H9 (cell line): ENCODE measurements around the gene TNIK. TPM values are rescaled to one million over a fixed set of nuclear protein-coding genes. Genes with fewer than 3 reads are reported as not detected.

Experiments used
- DNase-seq: peaks from one replicate; pipeline ENCODE4 v3.0.0-alpha.2; 2017
- H2AFZ ChIP-seq: one replicate; pipeline ENCODE4 v1.6.1; 2013; ENCODE audit warnings: mild to moderate bottlenecking, low read length, control low read depth, moderate library complexity
- H2AK5ac ChIP-seq: 2 replicates; pipeline ENCODE4 v1.6.1; 2013; ENCODE audit warnings: low read length, control low read depth, mixed read lengths; ENCODE audit not compliant: insufficient read length
- H2BK120ac ChIP-seq: one replicate; pipeline ENCODE4 v1.6.1; 2013; ENCODE audit warnings: low read depth, mild to moderate bottlenecking, low read length, control low read depth, inconsistent platforms; ENCODE audit not compliant: poor library complexity, severe bottlenecking
- H2BK12ac ChIP-seq: 2 replicates; pipeline ENCODE4 v1.6.1; 2013; ENCODE audit warnings: low read length, control low read depth, mixed read lengths, low read depth; ENCODE audit not compliant: insufficient read length
- H2BK15ac ChIP-seq: 2 replicates; pipeline ENCODE4 v1.6.1; 2013; ENCODE audit warnings: low read depth, low read length, control low read depth
- H2BK20ac ChIP-seq: one replicate; pipeline ENCODE4 v1.6.1; 2013; ENCODE audit warnings: low read depth, mild to moderate bottlenecking, low read length, control low read depth, inconsistent platforms; ENCODE audit not compliant: poor library complexity, severe bottlenecking
- H2BK5ac ChIP-seq: 2 replicates; pipeline ENCODE4 v1.6.1; 2013; ENCODE audit warnings: low read length, control low read depth, mixed read lengths; ENCODE audit not compliant: insufficient read length
- H3K14ac ChIP-seq: 2 replicates; pipeline ENCODE4 v1.6.1; 2013; ENCODE audit warnings: low read length, control low read depth; ENCODE audit not compliant: insufficient read depth
- H3K18ac ChIP-seq: 2 replicates; pipeline ENCODE4 v1.6.1; 2013; ENCODE audit warnings: low read depth, mild to moderate bottlenecking, mixed read lengths, low read length, control low read depth; ENCODE audit not compliant: insufficient read length
- H3K23ac ChIP-seq: 2 replicates; pipeline ENCODE4 v1.6.1; 2013; ENCODE audit warnings: low read length, control low read depth, mixed read lengths, low read depth; ENCODE audit not compliant: insufficient read length
- H3K23me2 ChIP-seq: 2 replicates; pipeline ENCODE4 v1.6.1; 2013; ENCODE audit warnings: low read depth, mild to moderate bottlenecking, mixed read lengths, low read length, control low read depth; ENCODE audit not compliant: insufficient read length, poor library complexity, severe bottlenecking
- H3K27ac ChIP-seq: 2 replicates; pipeline ENCODE4 v1.5.1; 2013; ENCODE audit warnings: low read length, control low read depth, mixed read lengths, low read depth; ENCODE audit not compliant: insufficient read length
- H3K27me3 ChIP-seq: 2 replicates; pipeline ENCODE4 v1.6.1; 2013; ENCODE audit warnings: low read length, control low read depth, inconsistent platforms; ENCODE audit not compliant: insufficient read depth
- H3K4ac ChIP-seq: 2 replicates; pipeline ENCODE4 v1.6.1; 2013; ENCODE audit warnings: low read depth, mild to moderate bottlenecking, control low read depth, inconsistent platforms, low read length, moderate library complexity
- H3K4me1 ChIP-seq: 2 replicates; pipeline ENCODE4 v1.6.1; 2013; ENCODE audit warnings: low read length, control low read depth, inconsistent platforms; ENCODE audit not compliant: insufficient read depth
- H3K4me2 ChIP-seq: 2 replicates; pipeline ENCODE4 v1.6.1; 2013; ENCODE audit warnings: low read length, control low read depth, mixed read lengths; ENCODE audit not compliant: insufficient read length, insufficient read depth
- H3K56ac ChIP-seq: 2 replicates; pipeline ENCODE4 v1.6.1; 2013; ENCODE audit warnings: low read depth, mild to moderate bottlenecking, mixed read lengths, low read length, control low read depth; ENCODE audit not compliant: insufficient read length
- H3K79me1 ChIP-seq: 2 replicates; pipeline ENCODE4 v1.6.1; 2013; ENCODE audit warnings: low read depth, mild to moderate bottlenecking, moderate library complexity, low read length, control low read depth, inconsistent platforms; ENCODE audit not compliant: insufficient read depth, poor library complexity, severe bottlenecking
- H3K79me2 ChIP-seq: 2 replicates; pipeline ENCODE4 v1.6.1; 2013; ENCODE audit warnings: low read length, control low read depth, inconsistent platforms; ENCODE audit not compliant: insufficient read depth
- H3K9ac ChIP-seq: 2 replicates; pipeline ENCODE4 v1.6.1; 2013; ENCODE audit warnings: low read length, control low read depth, mixed read lengths; ENCODE audit not compliant: insufficient read length; ENCODE audit errors: extremely low read depth
- H3K9me3 ChIP-seq: one replicate; pipeline ENCODE4 v1.6.1; 2013; ENCODE audit warnings: low read depth, low read length, inconsistent platforms; ENCODE audit not compliant: control insufficient read depth
- H3T11ph ChIP-seq: one replicate; pipeline ENCODE4 v1.6.1; 2013; ENCODE audit warnings: mild to moderate bottlenecking, low read length, control low read depth, inconsistent platforms
- H4K20me1 ChIP-seq: one replicate; pipeline ENCODE4 v1.6.1; 2013; ENCODE audit not compliant: control insufficient read depth, insufficient read length, insufficient read depth
- H4K5ac ChIP-seq: 2 replicates; pipeline ENCODE4 v1.6.1; 2013; ENCODE audit warnings: low read depth, mild to moderate bottlenecking, mixed read lengths, low read length, control low read depth; ENCODE audit not compliant: insufficient read length
- H4K8ac ChIP-seq: replicated peaks from 2 replicates; pipeline ENCODE4 v1.6.1; 2013; ENCODE audit warnings: low read length, control low read depth, mixed read lengths, low read depth; ENCODE audit not compliant: insufficient read length
- H4K91ac ChIP-seq: 2 replicates; pipeline ENCODE4 v1.6.1; 2013; ENCODE audit warnings: low read depth, mild to moderate bottlenecking, moderate library complexity, mixed read lengths, low read length, control low read depth; ENCODE audit not compliant: insufficient read length
- H3K27ac Mint-ChIP-seq, 3 experiments: 2 replicates in 2 of 3; 3 replicates in 1 of 3; pipeline ENCODE4 v1.8.0; 2020 to 2021; ENCODE audit warnings: mixed read lengths in 3 of 3, mild to moderate bottlenecking in 1 of 3, moderate library complexity in 1 of 3
- H3K27me3 Mint-ChIP-seq: 2 replicates; pipeline ENCODE4 v1.8.0; 2021; ENCODE audit warnings: low read depth, mild to moderate bottlenecking, moderate library complexity, mixed read lengths
- H3K36me3 Mint-ChIP-seq, 3 experiments: 2 replicates in 2 of 3; 3 replicates in 1 of 3; pipeline ENCODE4 v1.8.0; 2020 to 2021; ENCODE audit warnings: low read depth in 3 of 3, mixed read lengths in 3 of 3; ENCODE audit not compliant: insufficient read depth in 1 of 3
- H3K4me1 Mint-ChIP-seq, 2 experiments: 2 replicates each; pipeline ENCODE4 v1.8.0; 2020; ENCODE audit warnings: mixed read lengths in 2 of 2
- H3K4me3 Mint-ChIP-seq, 2 experiments: 2 replicates in 1 of 2; 3 replicates in 1 of 2; pipeline ENCODE4 v1.8.0; 2020 to 2021; ENCODE audit warnings: mild to moderate bottlenecking in 2 of 2, mixed read lengths in 2 of 2, moderate library complexity in 1 of 2
- H3K9me3 Mint-ChIP-seq, 2 experiments: 2 replicates in 1 of 2; 3 replicates in 1 of 2; pipeline ENCODE4 v1.8.0; 2020; ENCODE audit warnings: mild to moderate bottlenecking in 2 of 2, mixed read lengths in 2 of 2, moderate library complexity in 1 of 2
- CTCF ChIP-seq: fragments of 200-600 bp; sonication (generic); conservative IDR thresholded peaks from 3 replicates; pipeline ENCODE4 v1.8.0; 2021; ENCODE audit warnings: antibody characterized with exemption, mild to moderate bottlenecking
- WGBS: extraction: QIAGEN DNeasy Blood & Tissue Kit; methylation state at CpG from one replicate; pipeline ENCODE4 v1.1.7; 2013; ENCODE audit warnings: missing lambda C conversion rate, low lambda C conversion rate, mixed read lengths; ENCODE audit not compliant: insufficient read length; ENCODE audit errors: extremely low coverage; 5-methylcytosine and 5-hydroxymethylcytosine counted together
- total RNA-seq: library from RNA; stranded (reverse); gene quantifications from 2 replicates; pipeline ENCODE4 v1.2.1, GENCODE V29; 2021

TNIK gene
- total RNA-seq, 1 experiment from 2014 or later, result 15.9 TPM

GRCh38 chr3:171132873-171133272 is 327.3 kb downstream of the TNIK start:
- no peaks in the 10 kb centered on the region for H3K9me3 Mint-ChIP-seq
- Histone ChIP-seq H2BK20ac (no peak overlapping the region), H3K27ac (no peak overlapping the region), H2BK5ac (no peak overlapping the region), H3K23me2 (no peaks in the 10 kb centered on the region), H3K14ac (no peak overlapping the region), H3K4me1 (no peaks in the 10 kb centered on the region; the same call in 1 of the 2 replicates), H3K4ac (no peak overlapping the region), H4K91ac (no peak overlapping the region), H4K20me1 (no peaks in the 10 kb centered on the region), H3K23ac (no peak overlapping the region), H3K79me1 (no peaks in the 10 kb centered on the region), H3K56ac (no peak overlapping the region), H2BK120ac (no peak overlapping the region), H4K5ac (no peak overlapping the region), H2BK12ac (no peak overlapping the region), H3K4me2 (no peak overlapping the region), H3K9ac (no peak overlapping the region), H3K79me2 (no peaks in the 10 kb centered on the region), H2AFZ (no peak overlapping the region), H3K18ac (no peak overlapping the region), H2BK15ac (no peak overlapping the region), H3K27me3 (no peaks in the 10 kb centered on the region), H4K8ac (no peak overlapping the region), H3K9me3 (no peaks in the 10 kb centered on the region), H3T11ph (no peak overlapping the region), H2AK5ac (no peak overlapping the region)
- no peak for TF ChIP-seq CTCF
- H3K36me3 Mint-ChIP-seq, result peaks cover 0 to 8% (median 3%) of the 10 kb centered on the region in 3 experiments; a peak in 2 of 7 replicates
- H3K4me1 Mint-ChIP-seq, result peaks cover under 1 to 3% of the 10 kb centered on the region in 2 experiments
- no CpG with 5 or more reads among the region's 4 CpGs for WGBS
- no peak for DNase-seq
- no peaks in the 10 kb centered on the region for H3K27me3 Mint-ChIP-seq
- H3K4me3 Mint-ChIP-seq, result no peak overlapping the region
- H3K27ac Mint-ChIP-seq, result no peak overlapping the region
